Posterior cingulate gyrus (tissue), 11 donors: Measurements from ENCODE around the gene MTIF2.
"Not testable (repeated sequence)": the region's sequence is repeated elsewhere in the genome, so short reads cannot be mapped to it uniquely, and the experiment has no call there.

ENCODE experiments used
- DNase-seq, 10 donors: peaks; one replicate each; pipeline versions ENCODE4 v3.0.0 to v3.0.0-alpha.2; 2020 to 2021; ENCODE audit warnings: mixed read lengths in 3 of 10
- intact Hi-C: fragments of 100-400 bp; cut with DNase I; formaldehyde crosslinking; loops from one replicate; pipeline ENCODE4 v1.15.1; 2023

Gene MTIF2

GRCh38 chr2:55247025-55247424 is 22.0 kb downstream of the MTIF2 start:
- intact Hi-C loops: no loop called here
- DNase-seq: no peak

DNA sequence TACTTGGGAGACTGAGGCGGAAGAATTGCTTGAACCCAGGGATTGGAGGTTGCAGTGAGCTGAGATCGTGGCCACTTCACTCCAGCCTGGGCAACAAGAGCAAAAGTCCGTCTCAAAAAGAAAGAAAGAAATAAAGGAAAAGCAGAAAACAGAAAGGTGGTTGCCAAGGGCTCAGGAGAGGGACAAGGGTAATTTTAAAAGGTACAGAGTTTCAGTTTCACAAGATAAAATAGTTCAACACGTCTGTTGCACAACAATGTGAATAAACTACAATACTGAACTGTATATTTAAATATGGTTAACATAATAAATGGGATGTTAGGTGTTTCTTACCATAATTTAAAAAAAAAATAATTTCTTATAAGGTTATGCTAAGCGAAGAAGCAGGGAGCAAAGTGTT is 23.6 kb downstream of the MTIF2 start:
- intact Hi-C loops: no loop called here
- DNase-seq: no peak

DNA sequence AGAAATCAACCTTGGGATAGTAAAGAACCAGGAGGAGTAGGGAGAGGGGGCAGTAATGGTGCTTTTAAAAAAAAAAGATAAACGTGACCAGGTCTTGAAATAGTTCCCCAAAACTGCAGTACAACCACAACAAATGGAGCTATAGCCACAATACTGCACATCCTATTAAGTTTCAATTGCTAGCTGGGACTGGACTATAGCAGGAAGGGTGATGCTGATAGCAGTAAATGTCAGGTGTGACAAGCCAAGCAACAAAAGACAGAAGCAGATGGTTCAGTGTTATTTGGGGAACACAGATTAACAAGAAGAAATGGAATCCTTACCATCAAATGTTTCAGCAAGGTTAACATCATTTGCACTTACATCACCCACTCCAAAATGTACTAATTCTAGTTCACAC is 26.4 kb downstream of the MTIF2 start:
- no peak for DNase-seq
- intact Hi-C loops: no loop called here

DNA sequence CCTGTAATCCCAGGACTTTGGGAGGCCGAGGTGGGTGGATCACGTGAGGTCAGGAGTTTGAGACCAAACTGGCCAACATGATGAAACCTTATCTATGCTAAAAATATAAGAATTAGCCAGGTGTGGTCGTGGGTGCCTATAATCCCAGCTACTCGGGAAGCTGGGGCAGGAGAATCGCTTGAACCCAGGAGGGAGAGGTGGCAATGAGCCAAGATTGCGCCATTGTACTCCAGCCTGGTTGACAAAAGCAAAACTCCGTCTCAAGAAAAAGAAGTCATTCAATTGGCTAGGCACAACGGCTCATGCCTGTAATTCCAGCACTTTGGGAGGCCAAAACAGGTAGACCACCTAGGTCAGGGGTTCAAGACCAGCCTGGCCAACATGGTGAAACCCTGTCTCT is 27.4 kb downstream of the MTIF2 start:
- DNase-seq, intact Hi-C loops: not testable (repeated sequence)

DNA sequence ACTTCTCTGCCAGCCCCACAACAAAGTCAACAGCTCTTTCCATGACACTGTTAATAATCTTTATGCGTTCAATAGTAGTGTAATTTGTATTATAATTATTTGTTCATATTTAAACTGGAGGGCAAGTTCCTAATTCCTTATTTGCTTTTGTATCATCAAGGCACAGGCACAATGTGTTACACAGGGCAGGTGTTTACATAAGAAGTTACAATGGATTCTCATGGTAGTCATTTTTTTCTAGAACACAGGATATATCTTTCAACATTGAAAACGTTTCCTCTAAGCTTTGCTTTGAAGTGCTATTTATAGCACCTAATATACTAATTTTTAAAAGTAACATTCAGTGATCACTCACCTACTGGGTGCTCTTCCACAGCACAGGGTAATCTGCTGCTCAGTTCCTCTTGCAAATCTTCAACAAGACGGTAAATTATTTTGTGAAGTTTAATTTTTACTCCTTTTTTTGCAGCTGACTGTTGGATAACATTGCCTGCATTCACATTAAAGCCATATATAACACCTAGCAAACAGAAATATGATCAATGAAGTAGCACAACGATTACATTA is 29.3 kb downstream of the MTIF2 start:
- intact Hi-C loops: loop anchor here (10.0 kb wide), 1 partner anchor 195 kb away; no protein-coding TSS in a partner anchor
- no peak for DNase-seq

GRCh38 chr2:55236992-55237543 is 32.0 kb downstream of the MTIF2 start:
- intact Hi-C loops: loop anchor here (10.0 kb wide), 1 partner anchor 192 kb away; no protein-coding TSS in a partner anchor
- no peak for DNase-seq

GRCh38 chr2:55235724-55236538 is 33.1 kb downstream of the MTIF2 start:
- intact Hi-C loops: loop anchor here (10.0 kb wide), 1 partner anchor 191 kb away; no protein-coding TSS in a partner anchor
- DNase-seq: no peak

- peak in 1 of 10 donors; percentile 63 for DNase-seq
- intact Hi-C loops: loop anchor here (5.0 to 10.0 kb wide), 3 partner anchors 34 to 189 kb away; partner anchors contain the start of genes CCDC88A and MTIF2
These were observed 35.4 kb downstream of the MTIF2 start for GRCh38 chr2:55233658-55233940.

DNA sequence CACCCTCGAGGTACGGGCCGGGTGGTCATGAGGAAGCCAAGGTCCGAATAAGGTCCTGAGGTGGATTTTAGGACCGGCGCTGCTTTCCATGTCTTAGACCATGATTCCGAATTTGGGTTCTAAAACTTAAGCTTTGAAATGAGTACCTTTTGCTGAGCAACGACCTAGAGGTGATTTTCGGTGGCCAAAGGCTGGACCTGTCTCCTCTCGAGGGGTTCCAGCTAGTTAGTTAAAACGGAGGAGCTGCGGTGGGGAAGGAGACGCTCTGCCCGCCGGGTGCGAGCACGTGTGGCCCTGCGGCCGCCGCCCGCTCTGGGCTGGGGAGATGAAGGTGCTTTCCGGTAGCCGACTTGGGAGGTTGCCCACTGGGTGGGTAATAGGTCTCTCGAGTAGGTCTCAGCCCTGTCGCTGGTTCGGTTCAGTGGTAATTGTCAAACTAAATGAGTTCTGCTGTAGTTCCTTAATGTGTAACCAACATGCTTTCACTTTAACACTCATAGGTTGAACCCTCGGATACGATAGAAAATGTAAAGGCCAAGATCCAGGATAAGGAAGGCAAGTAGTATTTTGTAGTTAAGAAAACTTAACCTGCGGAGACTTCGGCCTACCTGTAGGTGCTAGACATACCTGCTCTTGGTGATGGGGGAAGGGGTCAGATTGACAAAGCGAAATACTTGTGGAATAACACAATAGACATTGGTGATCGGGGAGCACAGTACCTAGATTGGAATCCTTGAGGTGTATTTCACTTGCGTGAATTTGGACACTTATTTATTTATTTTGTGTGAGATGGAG is 36.0 kb downstream of the MTIF2 start:
- intact Hi-C loops: loop anchor here (5.0 to 10.0 kb wide), 3 partner anchors 34 to 188 kb away; partner anchors contain the start of genes CCDC88A and MTIF2
- DNase-seq: peak in 2 of 10 donors; percentile 65 to 80

GRCh38 chr2:55232084-55232862 is 36.8 kb downstream of the MTIF2 start, which contains the start of the genes CLHC1 and RPS27A:
CLHC1 (minus strand) TSS chr2:55232293; CDS start chr2:55222411, 9,882 bp downstream.
RPS27A (plus strand) TSS chr2:55232688; CDS start chr2:55232825, 137 bp downstream.
- intact Hi-C loops: loop anchor here (5.0 to 10.0 kb wide), 3 partner anchors 35 to 187 kb away; partner anchors contain the start of genes CCDC88A and MTIF2

DNA sequence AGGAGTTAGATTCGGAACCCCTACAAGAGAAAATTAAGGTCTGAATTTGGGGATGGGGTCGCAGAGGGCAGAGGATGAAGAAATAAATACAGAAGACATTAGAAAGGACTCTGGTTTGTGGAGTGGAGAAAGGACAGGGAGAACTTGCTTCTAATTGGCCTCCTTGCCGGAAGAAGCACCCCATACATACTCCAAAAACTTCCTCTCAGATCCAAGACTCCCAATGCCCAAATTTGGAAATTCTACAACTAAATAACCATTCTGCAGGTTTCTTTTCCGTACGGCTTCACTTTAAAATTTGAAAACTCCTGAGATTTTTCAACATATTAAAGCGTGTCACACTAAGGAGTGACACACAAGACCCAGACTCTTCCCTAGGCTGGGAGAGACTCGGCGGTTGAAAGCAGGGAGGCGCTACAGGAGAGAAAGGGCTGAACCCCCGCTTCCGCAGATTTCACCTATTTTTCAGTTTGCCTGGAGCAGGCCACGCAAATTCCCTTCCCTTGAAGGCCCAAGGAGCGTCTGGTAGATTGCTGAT is 37.4 kb downstream of the MTIF2 start:
- intact Hi-C loops: loop anchor here (5.0 to 10.0 kb wide), 3 partner anchors 36 to 187 kb away; partner anchors contain the start of genes CCDC88A and MTIF2
- DNase-seq: no peak

More at GRCh38 chr2:55232084-55232862, 36.8 kb downstream of the MTIF2 start, which contains the start of the genes CLHC1 and RPS27A:
- DNase-seq: peak; percentile 85 to 98 (median 90)

DNA sequence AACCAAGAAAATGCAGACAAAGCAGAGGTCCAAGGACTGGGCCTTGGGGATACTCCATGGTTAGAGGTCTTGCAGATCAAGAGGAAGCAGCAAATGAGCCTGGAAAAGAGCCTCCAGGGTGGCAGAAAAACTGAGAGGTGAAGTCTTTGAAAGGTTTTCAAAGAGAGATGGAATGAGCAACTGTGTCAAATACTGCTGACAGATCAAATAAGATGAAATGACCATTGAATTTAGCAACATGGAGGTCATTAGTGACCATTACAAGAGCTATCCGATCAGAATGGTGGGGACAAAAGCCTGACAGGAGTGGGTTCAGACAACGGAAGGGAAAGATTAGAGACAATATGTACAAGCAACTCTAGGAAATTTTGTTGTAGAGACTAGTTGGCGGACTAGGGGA is 38.5 kb downstream of the MTIF2 start:
- DNase-seq: no peak
- intact Hi-C loops: loop anchor here (5.0 to 10.0 kb wide), 3 partner anchors 37 to 187 kb away; partner anchors contain the start of genes CCDC88A and MTIF2

DNA sequence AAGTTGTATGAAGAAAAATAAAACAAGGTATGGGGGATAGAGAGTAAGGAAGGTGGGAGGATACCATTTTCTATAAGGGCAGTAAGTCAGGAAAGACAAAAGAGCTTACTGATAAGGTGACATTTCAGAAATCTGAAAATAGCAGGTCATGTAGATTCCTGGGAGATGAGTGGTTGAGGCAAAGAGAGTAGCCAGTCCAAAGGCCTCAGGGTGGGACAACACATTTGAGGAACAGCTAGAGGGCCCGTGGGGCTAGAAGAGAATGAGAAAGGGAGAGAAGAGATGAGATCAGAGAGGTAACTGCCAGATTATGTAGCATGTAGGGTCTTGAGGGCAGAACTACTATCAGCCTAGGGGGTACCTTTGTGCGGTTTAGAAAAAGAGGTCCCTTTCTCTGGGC is 39.8 kb downstream of the MTIF2 start:
- intact Hi-C loops: no loop called here
- no peak for DNase-seq

DNA sequence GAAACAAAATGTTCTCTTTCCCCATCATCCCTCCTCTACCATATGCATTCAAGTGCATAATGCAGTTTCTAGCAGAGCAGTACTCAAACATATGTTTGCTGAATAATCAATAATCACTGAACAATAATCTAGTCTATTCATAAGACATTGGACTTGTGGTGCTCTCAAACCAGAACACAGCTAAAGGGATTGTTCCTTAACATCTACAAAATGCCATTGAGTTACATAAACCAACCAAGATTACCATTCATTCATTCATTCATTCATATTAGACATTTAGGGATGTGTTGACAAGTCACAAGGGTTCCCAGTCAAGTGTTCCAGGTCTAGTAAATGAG is 40.8 kb downstream of the MTIF2 start:
- DNase-seq: no peak
- intact Hi-C loops: no loop called here

DNA sequence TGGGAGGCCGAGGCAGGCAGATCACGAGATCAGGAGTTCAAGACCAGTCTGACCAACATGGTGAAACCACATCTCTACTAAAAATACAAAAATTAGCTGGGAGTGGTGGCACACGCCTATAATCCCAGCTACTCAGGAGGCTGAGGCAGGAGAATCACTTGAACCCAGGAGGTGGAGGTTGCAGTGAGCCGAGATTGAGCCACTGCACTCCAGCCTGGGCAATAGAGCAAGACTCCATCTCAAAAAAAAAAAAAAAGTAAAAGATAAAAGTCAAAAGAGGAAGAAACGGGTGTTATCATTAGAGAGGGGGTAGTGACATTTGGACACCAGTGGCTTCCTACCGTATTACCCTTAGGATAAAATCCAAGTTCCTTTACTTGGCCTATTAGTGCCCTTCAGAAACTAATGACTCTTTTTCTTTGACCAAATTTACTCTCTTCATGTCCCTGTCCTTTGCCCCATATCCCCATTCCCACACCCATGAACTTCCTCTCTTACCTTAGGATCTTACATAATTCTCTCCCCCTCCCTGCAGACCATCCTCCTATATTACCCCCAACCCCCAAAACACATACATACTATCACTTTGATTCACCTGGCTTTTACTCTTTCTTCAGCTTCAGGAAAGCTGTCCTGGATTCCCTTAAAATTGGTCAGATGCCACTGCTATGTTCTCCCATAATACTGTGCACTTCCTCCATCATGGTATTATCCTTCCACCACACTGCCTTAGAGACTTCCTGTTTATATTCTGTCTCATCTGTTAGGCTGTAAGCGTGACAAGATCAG is 41.4 kb downstream of the MTIF2 start:
- not testable (repeated sequence) for DNase-seq

GRCh38 chr2:55225481-55226020 is 43.5 kb downstream of the MTIF2 start:
- peak in 1 of 10 donors; percentile 46 for DNase-seq
- intact Hi-C loops: no loop called here

More for the DNA sequence above, 41.4 kb downstream of the MTIF2 start:
- intact Hi-C loops: not testable (repeated sequence)

GRCh38 chr2:55224761-55225261 is 44.2 kb downstream of the MTIF2 start:
- DNase-seq: peak in 3 of 10 donors; percentile 6 to 79 (median 70)
- intact Hi-C loops: no loop called here
